Activated CD4-positive, alpha-beta T cell treated with anti-CD3 and anti-CD28 coated beads, Interleukin-2, amount 50 U/mL, for 4 hours (primary cell): ENCODE data around the gene ZNF839.
A peak's percentile ranks its signal among the peaks of the same experiment; 100 is the strongest.
"Not testable (repeated sequence)": the region's sequence is repeated elsewhere in the genome, so short reads cannot be mapped to it uniquely, and the experiment has no call there.

ENCODE experiments used
- DNase-seq, 2 experiments: peaks; one replicate each; pipeline ENCODE4 v3.0.0-alpha.2; 2020

ZNF839 gene

GRCh38 chr14:102319351-102320032 is at the start of gene ZNF839:
TSS of gene ZNF839 (plus strand) at chr14:102319746. CDS start at chr14:102319766, 20 bp downstream.
- peak; percentile 94 for DNase-seq

DNA sequence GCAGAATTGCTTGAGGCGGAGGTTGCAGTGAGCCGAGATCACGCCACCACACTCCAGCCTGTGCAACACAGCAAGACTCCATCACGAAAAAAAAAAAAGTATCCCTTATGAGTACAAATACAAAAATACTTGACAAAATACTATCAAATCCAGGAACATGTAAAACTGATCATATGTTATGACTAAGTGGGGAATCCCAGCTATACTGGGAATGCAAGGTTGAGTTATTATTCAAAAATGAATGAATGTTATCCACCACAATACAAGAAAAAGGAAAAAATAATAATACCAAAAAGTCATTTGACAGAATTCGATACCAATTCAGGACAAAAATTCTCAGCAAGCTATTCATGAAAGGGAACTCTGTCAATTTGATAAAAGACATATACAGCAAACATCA is 47.2 kb upstream of the ZNF839 start:
- DNase-seq: no peak

DNA sequence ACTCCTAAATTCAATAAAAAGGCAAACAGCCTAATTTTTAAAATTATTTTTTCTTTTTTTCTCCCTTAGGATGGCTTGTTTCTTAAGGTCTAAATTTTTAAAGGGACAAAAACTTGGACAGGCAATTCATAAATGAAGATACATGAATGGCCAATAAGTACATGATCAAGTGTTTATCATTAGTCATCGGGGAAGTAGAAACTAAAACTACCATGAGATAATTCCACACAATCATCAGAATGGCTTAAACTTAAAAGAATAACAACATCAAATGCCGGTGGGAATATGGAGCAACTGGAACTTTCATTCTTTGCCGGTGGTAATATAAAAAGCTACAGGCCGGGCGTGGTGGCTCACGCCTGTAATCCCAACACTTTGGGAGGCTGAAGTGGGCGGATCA is 43.7 kb upstream of the ZNF839 start:
- no peak for DNase-seq

- no peak for DNase-seq
These were observed 41.5 kb upstream of the ZNF839 start for GRCh38 chr14:102277874-102278630.

DNA sequence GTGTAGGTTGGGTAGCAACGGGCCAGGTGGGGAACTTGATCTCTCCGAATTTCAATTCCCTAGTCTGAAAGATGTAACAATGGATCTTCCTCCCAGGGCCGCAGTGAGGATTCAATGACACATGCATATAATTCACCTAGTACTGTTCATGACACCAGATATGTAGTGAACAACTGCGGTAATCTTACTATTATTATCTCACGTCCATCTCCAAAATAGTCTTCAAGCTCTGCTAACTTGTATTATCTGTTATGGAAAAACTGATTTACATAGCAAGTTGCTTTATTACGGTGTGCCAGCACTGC is 41.0 kb upstream of the ZNF839 start:
- DNase-seq: no peak

- DNase-seq: no peak
These were observed 40.3 kb upstream of the ZNF839 start for GRCh38 chr14:102279282-102279681.

DNA sequence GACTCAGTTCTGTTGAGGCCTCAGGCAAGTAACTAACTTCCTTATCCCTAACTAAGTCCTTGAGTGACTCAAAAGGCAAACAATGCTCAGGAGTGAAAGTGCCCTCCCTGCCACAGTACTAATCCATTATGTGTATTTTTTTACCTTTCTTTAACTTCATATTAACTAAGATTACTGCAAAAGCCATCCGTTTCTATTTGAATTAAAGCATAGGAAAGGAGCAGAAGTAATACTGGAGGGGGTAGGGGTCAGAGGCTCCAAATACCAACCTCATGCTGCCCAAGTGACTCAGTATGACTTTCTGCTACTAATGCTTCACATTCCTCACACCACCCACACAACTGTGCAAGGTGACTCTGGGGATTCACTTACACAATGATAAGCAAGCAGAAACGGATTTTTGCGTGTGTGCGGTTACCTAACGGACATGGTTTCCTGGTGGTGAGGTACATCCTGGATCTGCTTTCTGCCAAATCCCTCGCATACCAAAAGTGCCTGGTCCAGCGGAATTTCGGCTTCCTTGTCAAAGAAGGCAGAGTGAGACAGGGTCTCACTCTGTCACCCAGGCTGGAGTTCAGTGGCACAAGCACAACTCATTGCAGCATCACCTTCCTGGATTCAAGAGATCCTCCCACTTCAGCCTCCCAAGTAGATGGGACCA is 39.7 kb upstream of the ZNF839 start:
- no peak for DNase-seq

- no peak for DNase-seq
These were observed 39.1 kb upstream of the ZNF839 start for GRCh38 chr14:102280376-102280962.

DNA sequence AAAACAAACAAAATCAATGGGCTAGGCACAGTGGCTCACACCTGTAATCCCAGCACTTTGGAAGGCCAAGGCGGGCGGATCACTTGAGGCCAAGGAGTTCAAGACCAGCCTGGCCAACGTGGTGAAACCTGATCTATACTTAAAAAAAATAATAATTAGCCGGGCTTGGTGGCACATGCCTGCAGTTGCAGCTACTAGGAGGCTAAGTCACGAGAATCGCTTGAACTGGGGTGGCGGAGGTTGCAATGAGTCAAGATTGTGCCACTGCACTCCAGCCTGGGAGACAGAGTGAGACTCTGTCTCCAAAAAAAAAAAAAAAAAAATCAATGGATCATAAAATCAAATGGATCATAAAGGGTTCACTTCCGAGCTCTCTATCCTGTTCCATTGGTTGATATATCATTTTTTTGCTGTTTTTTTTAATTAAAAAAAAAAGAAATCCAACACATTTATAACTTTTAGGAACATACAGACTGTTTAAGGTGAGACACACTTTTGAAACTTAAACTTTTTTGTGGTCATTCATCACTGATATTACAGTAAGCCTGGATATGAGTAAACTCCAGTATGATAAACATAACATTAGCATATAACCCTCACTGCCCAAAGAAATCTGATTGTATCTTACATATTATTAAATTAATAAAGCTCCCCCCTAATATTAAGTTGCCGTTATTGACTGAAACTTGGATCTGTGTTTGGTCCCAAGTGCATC is 36.6 kb upstream of the ZNF839 start:
- no peak for DNase-seq

DNA sequence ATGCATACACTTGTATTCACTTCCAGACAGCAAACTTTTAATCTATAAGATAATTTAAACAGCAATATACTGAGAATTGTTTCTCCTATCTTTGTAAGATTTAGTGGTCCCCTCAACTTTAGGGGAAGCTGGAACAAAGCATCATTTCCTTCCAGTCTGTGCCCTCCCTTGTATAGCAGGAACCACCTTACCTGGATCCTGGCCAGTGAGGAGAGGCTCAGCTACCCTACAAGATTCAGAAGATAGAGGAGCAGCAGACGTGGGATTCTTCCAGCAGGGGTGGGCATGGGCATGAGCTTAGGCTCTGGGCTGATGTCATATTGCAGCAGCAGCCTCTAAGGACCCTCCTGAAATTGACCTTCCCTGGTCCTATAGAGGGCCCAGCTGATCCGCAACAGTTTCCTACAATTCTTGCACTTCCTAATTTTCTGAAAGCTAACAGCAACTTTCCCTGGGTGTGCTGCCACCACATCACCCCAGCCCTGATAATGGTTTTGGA is 35.9 kb upstream of the ZNF839 start:
- DNase-seq: no peak

DNA sequence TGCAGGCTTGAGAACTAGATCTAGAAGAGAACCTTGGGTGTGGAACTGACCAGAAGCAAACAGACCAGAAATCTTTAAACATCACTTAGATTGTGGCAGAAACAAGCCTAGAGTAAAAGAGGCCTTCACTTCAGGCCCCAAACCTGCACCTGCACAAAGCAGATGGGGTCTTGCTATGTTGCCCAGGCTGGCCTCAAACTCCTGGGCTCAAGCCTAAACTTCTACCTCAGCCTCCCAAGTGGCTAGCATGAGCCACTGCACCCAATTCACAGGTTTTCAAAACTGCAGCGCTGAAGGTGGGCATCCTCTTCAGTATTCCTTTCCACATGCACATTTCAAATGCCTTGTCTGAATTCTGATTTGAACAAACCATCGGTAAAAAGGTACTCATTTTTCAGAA is 34.4 kb upstream of the ZNF839 start:
- no peak for DNase-seq

GRCh38 chr14:102288139-102288538 is 31.4 kb upstream of the ZNF839 start:
- no peak for DNase-seq

GRCh38 chr14:102292441-102292840 is 27.1 kb upstream of the ZNF839 start:
- DNase-seq: no peak

GRCh38 chr14:102293781-102294180 is 25.8 kb upstream of the ZNF839 start:
- DNase-seq: no peak

GRCh38 chr14:102295270-102295669 is 24.3 kb upstream of the ZNF839 start:
- DNase-seq: no peak

GRCh38 chr14:102297436-102298170 is 21.9 kb upstream of the ZNF839 start:
- DNase-seq: no peak

DNA sequence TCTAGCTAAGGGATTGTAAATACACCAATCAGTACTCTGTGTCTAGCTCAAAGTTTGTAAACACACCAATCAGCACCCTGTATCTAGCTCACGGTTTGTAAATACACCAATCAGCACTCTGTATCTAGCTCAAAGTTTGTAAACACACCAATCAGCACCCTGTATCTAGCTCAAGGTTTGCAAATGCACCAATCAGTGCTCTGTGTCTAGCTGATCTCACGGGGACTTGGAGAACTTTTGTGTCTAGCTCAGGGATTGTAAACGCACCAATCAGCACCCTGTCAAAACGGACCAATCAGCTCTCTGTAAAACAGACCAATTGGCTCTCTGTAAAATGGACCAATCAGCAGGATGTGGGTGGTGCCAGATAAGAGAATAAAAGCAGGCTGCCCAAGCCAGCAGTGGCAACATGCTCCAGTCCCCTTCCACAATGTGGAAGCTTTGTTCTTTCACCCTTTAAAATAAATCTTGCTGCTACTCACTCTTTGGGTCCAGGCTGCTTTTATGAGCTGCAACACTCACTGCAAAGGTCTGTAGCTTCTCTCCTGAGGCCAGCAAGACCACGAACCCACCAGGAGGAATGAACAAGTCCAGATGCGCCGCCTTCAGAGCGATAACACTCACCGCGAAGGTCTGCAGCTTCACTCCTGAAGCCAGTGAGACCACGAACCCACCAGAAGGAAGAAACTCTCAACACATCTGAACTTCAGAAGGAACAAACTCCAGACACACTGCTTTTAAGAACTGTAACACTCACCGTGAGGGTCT is 21.1 kb upstream of the ZNF839 start:
- not testable (repeated sequence) for DNase-seq

DNA sequence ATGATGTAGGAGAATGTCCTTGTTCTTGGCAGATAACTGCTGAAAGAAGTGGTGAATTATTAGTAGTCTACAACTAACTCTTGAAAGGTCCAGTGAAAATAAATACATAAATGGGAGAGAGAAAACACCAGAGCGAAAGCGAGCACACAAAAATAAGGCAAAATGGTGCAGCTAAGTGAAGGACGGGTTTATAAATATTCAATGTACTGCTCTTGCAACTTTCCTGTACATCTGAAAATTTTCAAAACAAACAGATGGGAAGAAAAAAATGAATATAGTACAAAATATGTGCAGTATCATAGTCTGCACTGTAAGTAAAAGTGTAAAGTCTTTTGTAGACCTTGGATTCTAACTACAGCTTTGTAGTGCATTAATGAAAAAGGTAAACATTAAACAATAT is 15.9 kb upstream of the ZNF839 start:
- no peak for DNase-seq

DNA sequence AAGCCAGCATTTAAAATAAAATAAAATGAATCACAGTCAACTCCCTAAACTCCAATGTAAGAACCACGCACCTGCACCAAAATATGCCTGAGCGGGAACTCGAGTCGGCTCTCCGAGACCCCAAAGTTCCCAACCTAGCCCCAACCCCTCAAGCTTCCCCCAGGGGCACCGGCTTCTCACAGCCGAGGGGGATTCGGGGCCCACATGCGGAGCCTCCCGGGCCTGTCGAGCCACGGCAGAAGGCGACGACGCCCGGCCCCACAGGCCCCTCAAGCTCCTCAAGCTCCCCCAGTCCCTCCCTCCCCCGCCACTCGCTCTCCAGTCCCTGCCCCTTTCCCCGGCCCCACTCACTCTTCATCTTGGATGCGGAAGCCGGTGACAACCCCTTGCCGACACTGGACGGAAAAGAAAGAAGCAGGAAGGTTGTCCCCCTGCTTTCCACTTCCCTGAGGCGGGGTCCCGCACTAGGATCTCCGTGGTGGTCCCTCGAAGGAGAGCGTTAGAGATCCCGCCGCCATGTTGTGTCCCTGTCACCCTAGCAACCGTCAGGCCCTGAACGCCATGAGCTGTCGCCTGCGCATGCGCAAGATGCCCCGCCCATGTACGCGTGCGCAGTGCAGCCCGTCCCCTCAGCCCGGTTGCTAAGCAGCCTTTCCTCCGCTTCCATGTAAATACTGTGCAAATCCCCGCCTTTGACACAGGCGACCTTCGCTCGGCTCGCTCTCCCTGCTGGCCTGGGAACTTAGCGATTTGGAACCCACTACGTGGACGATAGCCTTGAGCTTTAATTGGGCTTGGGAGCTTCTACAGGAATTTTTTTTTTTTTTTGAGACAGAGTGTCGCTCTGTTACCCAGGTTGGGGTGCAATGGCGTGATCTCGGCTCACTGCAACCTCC is 14.7 kb upstream of the ZNF839 start, which contains the start of gene MOK:
Gene MOK, minus strand, starts transcription at position 554 of the 896 bp plus-strand sequence. Its CDS starts 196 bp downstream, at position 358.
- peak; percentile 92 to 94 for DNase-seq
